HL-60 (cell line): ENCODE data around the gene NUDT22.

ENCODE experiments used
- DNase-seq, 2 experiments: peaks; one replicate each; pipeline ENCODE4 v3.0.0-alpha.2; 2010 to 2020; ENCODE audit warnings: low read depth in 1 of 2, low spot score in 1 of 2
- H3K27ac ChIP-seq: fragments of 250-450 bp; sonication (Bioruptor Pico); replicated peaks from 2 replicates; pipeline ENCODE4 v1.5.1; 2020; ENCODE audit warnings: mild to moderate bottlenecking, moderate library complexity
- H3K27me3 ChIP-seq: fragments of 250-450 bp; sonication (Bioruptor Pico); 2 replicates; pipeline ENCODE4 v1.5.1; 2021; ENCODE audit warnings: mild to moderate bottlenecking, moderate library complexity; ENCODE audit not compliant: insufficient read depth, poor library complexity, severe bottlenecking
- H3K4me3 ChIP-seq: replicated peaks from 2 replicates; pipeline ENCODE4 v1.5.1; 2011; ENCODE audit warnings: mild to moderate bottlenecking, control low read depth, low read length; ENCODE audit not compliant: insufficient read depth
- GABPA ChIP-seq: IDR thresholded peaks from 2 replicates; pipeline ENCODE4 v1.6.1; 2012; ENCODE audit warnings: low read depth
- POLR2AphosphoS5 ChIP-seq: IDR thresholded peaks from 2 replicates; pipeline ENCODE4 v1.6.1; 2012; ENCODE audit warnings: low read depth
- SPI1 ChIP-seq: IDR thresholded peaks from 2 replicates; pipeline ENCODE4 v1.6.1; 2012; ENCODE audit warnings: low read depth, mild to moderate bottlenecking, borderline replicate concordance
- TF ChIP-seq, protein P1 (sequence below): IDR thresholded peaks from one replicate; pipeline ENCODE4 v1.5.1; 2011; ENCODE audit warnings: low read length, control low read depth, inconsistent platforms; ENCODE audit not compliant: insufficient read depth
- TF ChIP-seq, protein P2 (sequence below): IDR thresholded peaks from 2 replicates; pipeline ENCODE4 v1.6.1; 2012; ENCODE audit warnings: low read depth; ENCODE audit not compliant: insufficient replicate concordance

The NUDT22 gene

DNA sequence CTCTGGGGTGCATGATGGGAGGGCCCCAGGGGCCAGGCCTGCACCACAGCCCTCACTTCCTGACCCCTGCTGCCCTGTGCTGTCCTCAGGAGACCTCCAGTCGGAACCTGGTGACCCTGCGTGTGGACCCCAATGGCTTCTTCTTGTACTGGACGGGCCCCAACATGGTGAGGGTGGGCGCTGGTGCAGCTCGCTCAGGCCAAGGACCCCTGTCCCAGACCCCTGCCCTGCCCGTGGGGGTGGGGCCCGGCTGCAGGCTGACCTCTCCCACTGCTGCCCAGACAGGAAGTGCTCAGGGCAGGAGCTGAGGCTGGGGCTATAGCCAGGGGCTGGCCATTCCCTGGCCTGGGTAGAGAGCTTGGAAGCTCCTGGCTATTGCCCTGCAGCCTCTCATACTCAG is 28.3 kb downstream of the NUDT22 start:
- Histone ChIP-seq H3K27ac (no peak overlapping the region), H3K4me3 (no peak overlapping the region), H3K27me3 (no peaks in the 10 kb centered on the region)
- no peak for DNase-seq
- TF ChIP-seq POLR2AphosphoS5 = no peak
- TF ChIP-seq SPI1 = no peak
- TF ChIP-seq, protein P1, sequence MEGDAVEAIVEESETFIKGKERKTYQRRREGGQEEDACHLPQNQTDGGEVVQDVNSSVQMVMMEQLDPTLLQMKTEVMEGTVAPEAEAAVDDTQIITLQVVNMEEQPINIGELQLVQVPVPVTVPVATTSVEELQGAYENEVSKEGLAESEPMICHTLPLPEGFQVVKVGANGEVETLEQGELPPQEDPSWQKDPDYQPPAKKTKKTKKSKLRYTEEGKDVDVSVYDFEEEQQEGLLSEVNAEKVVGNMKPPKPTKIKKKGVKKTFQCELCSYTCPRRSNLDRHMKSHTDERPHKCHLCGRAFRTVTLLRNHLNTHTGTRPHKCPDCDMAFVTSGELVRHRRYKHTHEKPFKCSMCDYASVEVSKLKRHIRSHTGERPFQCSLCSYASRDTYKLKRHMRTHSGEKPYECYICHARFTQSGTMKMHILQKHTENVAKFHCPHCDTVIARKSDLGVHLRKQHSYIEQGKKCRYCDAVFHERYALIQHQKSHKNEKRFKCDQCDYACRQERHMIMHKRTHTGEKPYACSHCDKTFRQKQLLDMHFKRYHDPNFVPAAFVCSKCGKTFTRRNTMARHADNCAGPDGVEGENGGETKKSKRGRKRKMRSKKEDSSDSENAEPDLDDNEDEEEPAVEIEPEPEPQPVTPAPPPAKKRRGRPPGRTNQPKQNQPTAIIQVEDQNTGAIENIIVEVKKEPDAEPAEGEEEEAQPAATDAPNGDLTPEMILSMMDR = no peak
- no peak for TF ChIP-seq GABPA
- TF ChIP-seq, protein P2, sequence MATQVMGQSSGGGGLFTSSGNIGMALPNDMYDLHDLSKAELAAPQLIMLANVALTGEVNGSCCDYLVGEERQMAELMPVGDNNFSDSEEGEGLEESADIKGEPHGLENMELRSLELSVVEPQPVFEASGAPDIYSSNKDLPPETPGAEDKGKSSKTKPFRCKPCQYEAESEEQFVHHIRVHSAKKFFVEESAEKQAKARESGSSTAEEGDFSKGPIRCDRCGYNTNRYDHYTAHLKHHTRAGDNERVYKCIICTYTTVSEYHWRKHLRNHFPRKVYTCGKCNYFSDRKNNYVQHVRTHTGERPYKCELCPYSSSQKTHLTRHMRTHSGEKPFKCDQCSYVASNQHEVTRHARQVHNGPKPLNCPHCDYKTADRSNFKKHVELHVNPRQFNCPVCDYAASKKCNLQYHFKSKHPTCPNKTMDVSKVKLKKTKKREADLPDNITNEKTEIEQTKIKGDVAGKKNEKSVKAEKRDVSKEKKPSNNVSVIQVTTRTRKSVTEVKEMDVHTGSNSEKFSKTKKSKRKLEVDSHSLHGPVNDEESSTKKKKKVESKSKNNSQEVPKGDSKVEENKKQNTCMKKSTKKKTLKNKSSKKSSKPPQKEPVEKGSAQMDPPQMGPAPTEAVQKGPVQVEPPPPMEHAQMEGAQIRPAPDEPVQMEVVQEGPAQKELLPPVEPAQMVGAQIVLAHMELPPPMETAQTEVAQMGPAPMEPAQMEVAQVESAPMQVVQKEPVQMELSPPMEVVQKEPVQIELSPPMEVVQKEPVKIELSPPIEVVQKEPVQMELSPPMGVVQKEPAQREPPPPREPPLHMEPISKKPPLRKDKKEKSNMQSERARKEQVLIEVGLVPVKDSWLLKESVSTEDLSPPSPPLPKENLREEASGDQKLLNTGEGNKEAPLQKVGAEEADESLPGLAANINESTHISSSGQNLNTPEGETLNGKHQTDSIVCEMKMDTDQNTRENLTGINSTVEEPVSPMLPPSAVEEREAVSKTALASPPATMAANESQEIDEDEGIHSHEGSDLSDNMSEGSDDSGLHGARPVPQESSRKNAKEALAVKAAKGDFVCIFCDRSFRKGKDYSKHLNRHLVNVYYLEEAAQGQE = no peak

DNA sequence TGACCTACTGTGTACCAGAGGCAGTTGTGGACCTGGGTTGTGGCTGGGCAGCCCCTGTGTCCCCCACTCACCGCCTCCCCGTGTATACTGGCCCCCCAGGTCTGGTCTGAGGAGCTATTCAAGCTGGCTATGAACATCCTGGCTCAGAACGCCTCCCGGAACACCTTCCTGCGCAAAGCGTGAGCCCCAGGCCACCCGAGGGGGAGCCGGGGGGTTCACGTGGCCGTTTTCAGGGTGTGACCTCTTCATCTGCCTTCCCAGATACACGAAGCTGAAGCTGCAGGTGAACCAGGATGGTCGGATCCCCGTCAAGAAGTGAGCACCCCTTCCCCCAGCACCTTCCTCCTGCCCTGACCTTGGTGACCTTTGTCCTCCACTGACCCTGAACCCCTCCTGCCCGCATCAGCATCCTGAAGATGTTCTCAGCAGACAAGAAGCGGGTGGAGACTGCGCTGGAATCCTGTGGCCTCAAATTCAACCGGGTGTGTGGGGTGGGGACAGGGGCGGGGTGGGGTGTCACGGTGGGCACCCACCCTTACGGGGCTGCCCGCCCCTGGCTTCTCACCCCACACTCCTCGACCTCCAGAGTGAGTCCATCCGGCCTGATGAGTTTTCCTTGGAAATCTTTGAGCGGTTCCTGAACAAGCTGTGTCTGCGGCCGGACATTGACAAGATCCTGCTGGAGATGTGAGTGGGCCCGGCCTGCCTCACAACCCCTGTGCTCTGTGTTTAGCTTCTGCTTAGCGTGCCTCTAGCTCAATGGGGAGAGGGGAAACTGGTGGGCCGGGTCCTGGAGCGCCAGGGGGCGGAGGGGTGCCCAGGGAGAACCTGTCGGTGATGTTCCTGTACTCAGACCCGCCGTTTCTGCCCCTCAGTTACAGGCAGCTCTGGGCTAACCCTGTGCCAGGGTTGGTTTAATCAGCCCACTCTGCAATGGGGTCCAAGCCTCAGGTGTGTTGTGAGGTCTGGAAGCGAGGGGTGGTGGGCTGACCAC is 29.4 kb downstream of the NUDT22 start:
- no peak overlapping the region for H3K27ac ChIP-seq
- TF ChIP-seq GABPA (no peak), POLR2AphosphoS5 (no peak), SPI1 (no peak)
- TF ChIP-seq, protein P1 = no peak
- TF ChIP-seq, protein P2 = no peak
- no peak for DNase-seq

DNA sequence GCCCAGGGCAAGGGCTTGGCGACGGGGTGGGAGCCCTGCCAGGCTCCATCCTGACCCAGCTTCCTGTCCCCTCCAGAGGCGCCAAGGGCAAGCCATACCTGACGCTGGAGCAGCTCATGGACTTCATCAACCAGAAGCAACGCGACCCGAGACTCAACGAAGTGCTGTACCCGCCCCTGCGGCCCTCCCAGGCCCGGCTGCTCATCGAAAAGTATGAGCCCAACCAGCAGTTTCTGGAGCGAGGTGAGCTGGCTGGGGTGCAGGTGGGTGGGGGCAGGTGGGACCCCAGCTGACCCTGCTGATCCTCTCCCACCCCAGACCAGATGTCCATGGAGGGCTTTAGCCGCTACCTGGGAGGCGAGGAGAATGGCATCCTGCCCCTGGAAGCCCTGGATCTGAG is 30.2 kb downstream of the NUDT22 start:
- TF ChIP-seq, protein P1 = no peak
- TF ChIP-seq POLR2AphosphoS5 (no peak), SPI1 (no peak), GABPA (no peak)
- TF ChIP-seq, protein P2 = no peak
- H3K27me3 ChIP-seq = no peaks in the 10 kb centered on the region
- H3K4me3 ChIP-seq = no peak overlapping the region
- no peak for DNase-seq
- H3K27ac ChIP-seq = no peak overlapping the region

More for the DNA sequence above, 29.4 kb downstream of the NUDT22 start:
- Histone ChIP-seq H3K27me3 (no peaks in the 10 kb centered on the region), H3K4me3 (no peak overlapping the region)
